MV-4-11 (cell line): ENCODE data around the gene GPR37.

Source experiments
- DNase-seq: peaks from one replicate; lab custom pipeline; 2025; lab: John Stamatoyannopoulos, UW

The GPR37 gene, protein sequence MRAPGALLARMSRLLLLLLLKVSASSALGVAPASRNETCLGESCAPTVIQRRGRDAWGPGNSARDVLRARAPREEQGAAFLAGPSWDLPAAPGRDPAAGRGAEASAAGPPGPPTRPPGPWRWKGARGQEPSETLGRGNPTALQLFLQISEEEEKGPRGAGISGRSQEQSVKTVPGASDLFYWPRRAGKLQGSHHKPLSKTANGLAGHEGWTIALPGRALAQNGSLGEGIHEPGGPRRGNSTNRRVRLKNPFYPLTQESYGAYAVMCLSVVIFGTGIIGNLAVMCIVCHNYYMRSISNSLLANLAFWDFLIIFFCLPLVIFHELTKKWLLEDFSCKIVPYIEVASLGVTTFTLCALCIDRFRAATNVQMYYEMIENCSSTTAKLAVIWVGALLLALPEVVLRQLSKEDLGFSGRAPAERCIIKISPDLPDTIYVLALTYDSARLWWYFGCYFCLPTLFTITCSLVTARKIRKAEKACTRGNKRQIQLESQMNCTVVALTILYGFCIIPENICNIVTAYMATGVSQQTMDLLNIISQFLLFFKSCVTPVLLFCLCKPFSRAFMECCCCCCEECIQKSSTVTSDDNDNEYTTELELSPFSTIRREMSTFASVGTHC

GRCh38 chr7:124765401-124766352 is at the start of gene GPR37:
TSS of gene GPR37 (minus strand) at chr7:124765792. CDS start at chr7:124764976, 816 bp downstream.
- peak; percentile 52 for DNase-seq

DNA sequence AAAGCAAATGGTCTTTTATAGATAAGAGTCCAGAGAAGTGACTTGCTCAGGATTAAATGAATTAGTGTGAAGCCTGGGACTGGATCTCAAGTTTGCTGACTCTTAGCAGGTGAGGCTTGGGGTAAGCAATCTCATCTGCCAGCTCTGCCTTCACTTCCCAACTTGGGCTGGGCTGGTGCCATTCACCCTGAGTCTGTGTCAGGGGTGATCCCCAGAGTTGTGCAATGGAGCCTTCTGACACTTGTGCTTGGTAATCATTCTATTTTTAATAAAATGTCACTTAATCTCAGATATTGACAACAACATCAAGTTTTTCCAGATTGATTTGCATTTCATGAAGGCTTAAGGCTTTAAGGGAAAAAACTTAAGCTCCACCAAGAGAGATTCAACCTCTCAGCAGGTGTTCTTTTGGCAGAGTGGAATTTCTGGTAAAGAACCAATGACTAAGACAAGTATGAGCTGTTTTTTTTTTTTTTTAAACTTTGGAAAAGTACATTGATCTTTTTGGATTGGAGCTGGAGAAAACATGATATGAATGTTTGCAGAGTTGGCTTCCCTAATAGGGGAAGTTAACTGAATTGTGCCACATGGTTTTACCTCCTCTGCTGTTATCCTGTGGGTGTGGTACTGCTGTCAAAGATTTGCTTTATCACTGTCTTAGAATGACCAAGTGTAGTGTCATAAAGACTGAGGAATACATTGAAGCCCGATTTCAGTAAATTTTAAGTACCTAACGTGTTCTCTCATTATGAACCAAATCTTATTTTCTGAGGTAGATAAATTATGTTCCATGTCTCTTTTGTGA is 48.6 kb upstream of the GPR37 start:
- no peak for DNase-seq

- DNase-seq, result no peak
These were observed 47.2 kb upstream of the GPR37 start for GRCh38 chr7:124812764-124813163.

DNA sequence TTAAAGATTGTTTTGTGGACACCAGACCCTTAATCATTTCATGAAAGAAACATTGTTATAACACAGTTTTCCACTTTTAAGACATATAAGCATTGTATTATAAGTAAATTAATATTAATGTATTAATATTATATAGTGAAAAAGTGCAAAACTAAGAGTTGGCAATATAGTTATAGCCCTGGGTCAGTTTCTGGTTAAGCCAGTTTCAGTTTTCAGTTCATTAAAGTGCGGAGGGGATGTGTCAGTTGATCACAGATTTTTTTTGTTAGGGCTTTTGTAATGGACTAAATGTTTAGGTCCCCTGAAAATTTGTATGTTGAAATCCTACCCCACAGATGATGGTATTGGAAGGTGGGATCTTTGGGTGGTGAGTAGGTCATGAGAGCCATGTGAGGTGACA is 45.7 kb upstream of the GPR37 start:
- no peak for DNase-seq

DNA sequence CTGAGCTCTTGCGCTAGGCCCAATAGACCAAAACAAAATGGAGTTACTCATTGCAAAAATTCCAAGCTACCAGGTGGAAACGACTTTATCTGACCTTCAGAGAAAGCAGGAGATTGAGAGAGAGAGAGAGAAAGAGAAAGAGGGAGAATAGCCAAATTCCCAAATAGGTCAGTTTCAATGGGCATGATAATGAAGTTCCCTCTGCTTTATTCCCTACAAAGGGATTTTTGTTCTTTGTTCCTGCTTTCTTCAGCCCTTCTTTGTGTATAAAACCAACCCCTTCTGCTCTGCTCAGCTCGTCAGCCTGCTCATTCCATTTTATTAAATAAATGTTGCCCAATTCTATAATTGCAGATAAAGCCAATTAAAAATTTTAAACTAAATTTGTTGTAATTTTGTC is 45.0 kb upstream of the GPR37 start:
- DNase-seq, result no peak

DNA sequence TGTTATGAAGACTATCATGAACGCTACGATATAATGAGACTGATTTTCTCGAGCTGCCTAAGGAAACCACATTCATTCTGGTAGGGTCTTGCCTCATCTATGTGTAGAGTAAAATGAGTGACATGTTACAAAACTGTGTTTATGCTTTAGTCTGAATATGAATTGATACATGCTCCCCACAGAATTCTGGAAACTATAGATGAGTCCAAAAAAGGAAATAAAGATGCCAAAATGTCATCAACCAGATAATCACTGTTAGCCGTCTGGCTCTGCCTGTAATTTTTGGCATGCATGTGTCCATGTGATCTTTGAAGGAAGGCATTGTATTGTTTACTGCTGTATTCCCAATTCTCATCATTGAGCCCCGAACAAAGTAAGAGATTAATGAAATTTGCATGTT is 42.6 kb upstream of the GPR37 start:
- DNase-seq, result no peak

DNA sequence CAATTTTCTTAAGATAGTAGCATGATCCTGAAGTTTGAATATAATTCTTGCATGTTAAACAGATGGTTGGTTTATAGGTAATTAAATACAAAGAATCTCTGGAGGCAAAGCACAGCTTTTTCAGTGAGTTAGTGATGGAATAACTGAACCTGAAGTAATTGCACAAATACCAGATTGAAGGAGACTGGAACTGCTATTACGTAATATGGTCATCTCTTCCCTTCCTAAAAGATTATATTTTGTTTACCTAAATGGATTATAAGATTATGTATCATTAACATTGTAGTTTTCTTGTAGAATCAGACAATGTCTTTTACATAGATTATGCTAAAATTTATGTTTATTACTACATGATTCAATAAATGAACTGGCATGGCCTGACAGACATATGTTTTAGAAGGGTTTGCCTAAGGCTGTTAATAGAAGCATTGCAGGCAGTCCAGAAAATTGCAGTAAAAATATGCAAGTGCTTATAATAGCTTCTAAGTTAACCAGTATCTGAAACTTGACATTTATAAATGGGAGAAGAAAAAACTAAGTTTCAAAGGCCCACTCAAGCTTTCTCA is 35.8 kb upstream of the GPR37 start:
- DNase-seq, result no peak

- DNase-seq, result no peak
These were observed 34.8 kb upstream of the GPR37 start for GRCh38 chr7:124800386-124800785.

DNA sequence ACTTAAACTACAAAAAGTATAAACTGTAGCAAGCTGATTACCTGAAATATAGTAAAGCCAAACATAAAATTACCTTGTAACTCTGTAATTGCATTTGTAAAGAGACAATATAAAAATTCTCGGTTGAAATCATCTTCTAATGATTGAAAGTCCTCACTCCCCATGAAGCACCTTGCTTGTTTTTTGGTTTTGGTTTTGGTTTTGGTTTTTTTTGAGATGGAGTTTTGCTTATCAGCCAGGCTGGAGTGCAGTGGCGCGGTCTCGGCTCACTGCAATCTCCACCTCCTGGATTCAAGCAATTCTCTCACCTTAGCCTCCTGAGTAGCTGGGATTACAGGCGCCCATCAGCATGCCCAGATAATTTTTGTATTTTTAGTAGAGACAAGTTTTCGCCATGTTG is 33.9 kb upstream of the GPR37 start:
- DNase-seq, result no peak

DNA sequence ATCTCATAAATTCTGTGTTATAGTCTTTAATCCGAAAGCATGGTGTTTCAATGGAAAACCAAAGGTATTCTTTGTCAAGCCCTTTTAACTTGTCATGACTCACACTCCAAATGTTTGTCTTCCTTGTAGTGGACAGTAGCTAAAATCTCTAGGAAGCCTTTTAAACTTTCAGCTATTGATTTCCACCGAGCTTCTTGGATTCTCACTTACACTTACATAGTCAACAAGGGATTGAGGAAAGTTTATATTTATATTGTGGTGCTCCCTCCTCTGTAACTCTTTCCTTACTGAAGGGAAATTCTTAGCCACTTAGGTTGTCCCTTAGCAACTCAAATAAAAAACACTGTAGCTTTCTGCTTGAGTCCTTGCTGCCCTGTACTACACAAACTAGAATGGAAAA is 31.2 kb upstream of the GPR37 start:
- DNase-seq, result no peak

DNA sequence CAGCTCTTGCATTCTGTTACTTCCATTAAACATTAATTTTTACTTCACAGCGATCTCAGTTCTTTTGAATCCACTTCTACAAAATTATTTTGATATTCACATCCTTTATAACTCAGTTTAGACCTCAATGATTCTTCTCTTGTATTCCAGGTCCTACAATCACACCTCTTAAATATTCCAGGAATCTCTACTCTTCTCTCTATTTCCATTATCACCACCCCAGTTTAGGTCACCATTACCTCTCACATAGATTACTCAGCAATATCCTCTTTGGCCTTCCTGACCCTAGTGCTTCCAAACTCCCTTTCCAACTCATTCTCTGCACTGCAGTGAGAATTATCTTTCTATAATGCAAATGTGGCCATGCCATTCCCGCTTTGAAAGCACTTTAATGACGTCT is 27.1 kb upstream of the GPR37 start:
- no peak for DNase-seq

DNA sequence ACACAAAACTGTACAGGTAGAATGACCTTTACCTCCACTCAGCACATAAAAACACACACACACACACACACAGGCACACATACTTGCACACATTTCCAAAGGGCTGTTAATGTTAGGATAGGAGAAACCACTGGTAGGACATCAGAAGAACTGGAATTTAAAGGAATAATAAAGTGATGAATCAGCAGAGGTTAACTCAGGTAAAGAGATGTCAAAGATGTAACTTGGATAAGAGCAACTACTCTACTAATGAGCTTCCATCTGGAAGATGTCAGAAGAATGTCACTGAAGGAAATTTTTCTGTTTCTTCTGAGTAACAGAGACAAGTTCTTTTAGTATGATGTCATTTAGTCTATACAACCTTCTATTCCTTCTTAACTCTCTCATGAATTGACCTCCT is 26.4 kb upstream of the GPR37 start:
- DNase-seq, result no peak

GRCh38 chr7:124791426-124791825 is 25.8 kb upstream of the GPR37 start:
- DNase-seq, result peak; percentile 25

DNA sequence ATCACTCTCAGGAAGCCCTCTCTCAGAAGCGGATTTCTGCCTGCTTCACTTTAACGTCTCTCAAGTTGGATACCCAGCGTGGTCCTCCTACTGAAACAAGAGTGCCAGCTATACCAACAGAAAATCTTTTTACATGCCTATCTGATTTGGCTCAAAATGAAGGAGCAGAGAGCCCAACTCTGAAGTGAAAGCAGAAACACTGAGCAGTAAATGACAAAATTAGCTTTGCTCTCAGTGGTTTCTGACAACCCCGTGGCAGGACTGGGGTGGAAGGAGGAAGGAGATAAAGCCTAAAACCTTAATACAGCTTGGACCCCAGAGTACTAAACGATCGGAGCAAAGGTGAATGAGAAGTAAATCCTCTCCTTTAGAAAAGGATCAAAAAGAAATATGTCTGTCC is 25.1 kb upstream of the GPR37 start:
- peak; percentile 48 for DNase-seq

- no peak for DNase-seq
These were observed 20.4 kb upstream of the GPR37 start for GRCh38 chr7:124785994-124786393.

DNA sequence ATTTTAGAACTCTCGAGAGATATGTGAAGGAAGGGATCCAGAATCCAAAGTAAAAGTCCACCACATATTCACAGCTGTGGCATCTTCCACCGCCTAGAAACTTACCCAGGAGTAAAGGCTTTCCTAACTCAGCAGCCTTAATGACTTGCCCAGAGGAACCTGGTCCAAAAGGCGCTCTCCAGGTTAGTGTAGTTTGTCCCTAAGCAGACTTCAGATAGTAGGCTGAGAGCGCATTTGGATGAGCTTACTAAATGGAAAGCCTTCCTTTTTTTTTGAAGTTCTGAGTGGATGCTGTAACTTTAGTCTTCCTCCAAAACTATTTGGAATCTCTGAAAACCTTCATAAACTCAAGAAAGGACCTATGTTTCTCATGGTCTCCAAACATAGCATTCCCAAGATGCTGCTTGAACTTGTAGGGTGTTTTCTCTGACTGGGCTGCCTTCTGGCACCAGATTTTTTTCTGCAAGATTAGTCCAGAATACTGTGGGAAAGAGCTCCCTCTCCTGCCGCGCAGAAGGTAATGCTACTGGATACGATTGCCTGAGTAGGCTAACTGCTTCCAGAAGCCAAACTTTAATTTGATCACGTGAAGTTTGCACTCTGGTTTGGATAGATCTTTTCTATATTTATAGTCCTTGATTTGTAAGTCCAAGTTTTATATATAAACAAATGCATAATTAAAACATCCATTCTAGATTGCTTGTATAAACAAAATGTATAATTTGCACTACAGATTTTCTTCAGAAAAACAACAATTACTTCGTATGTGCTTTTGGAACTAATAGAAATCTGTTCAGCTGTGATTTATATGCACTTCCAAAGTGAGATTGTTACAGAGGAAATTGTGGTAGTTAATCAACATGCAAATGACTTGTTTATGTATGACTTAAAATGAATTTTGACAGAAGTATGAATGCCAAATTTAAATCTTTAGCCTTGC is 19.6 kb upstream of the GPR37 start:
- peak; percentile 4 for DNase-seq

- peak; percentile 57 for DNase-seq
These were observed 17.7 kb upstream of the GPR37 start for GRCh38 chr7:124783271-124783670.

DNA sequence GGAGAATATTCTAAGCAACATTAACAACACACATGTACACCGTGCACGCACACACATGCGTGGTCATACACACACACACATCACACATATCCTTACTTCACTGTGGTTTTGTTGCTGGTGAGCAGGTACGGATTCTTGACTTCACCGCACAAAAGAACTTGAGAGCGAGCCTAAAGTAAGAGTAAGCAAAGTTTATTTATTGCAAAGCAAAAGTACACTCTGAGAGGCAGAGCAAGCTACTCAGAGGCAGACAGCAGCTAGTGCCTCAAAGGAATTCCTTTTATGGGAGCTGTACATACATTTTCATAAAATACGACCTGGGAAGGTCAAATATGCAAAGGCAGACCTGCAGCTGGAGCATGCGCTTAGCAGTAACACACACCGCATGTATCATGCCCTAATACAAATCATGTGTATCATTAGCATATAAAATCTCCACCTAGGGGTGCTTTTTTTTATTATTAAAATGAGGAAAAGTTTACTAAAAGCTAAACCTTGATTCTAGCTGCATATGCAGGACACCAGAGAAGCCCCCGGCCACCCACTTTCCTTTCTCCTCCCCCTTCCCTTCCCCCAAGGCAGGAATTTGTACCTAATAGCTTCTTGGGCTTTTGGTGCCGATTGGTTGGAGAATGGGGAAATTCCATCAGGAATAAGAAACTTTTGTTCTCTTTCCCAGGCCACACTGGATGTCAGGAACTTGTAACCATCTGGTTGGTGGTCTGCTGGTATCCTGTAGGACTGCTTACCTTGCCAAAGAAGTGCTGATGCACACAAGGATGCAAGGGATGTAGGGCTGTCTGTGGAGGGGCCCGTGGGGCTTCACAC is 16.5 kb upstream of the GPR37 start:
- DNase-seq, result no peak

DNA sequence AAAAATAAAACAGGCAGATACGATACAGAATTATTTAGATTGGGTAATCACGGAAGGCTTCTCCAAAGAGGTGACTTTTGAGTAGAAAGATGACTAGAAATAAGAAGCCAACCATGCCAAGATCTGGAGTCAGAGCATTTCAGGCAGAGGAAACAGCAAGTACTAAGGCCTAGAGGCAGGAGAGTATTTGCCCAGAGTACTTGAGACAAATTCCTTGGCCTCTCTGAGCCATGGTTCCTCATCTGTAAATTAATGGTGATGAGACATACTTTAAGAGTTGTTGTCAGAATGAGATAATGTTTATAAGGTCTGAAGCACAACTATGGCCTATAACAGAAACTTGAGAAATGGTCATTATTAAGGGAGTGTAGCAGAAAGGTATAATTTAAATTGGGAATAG is 15.8 kb upstream of the GPR37 start:
- DNase-seq, result no peak
